ENCODE results near the gene NPPA.

The NPPA gene

GRCh38 chr1:11848373-11848700 is 754 bp upstream of the NPPA start:
- DNase-seq (ENCODE audit: low read depth, low spot score) = no peak
- no peak overlapping the region for H3K4me3 ChIP-seq (ENCODE audit: low read depth, low read length)
- in situ Hi-C loops (cut with HindIII; ENCODE audit: low sequenced_read_pairs) = no loop called here
- no peak for TF ChIP-seq CTCF (IDR thresholded peaks at IDR 0.05; ENCODE audit: low read depth, low read length)

GRCh38 chr1:11845641-11846335 is 1.8 kb downstream of the NPPA start:
- peak; percentile 27 for DNase-seq (ENCODE audit: low read depth, low spot score)
- in situ Hi-C loops (cut with HindIII; ENCODE audit: low sequenced_read_pairs) = no loop called here
- H3K4me3 ChIP-seq (ENCODE audit: low read depth, low read length) = no peak overlapping the region
- no peak for TF ChIP-seq CTCF (IDR thresholded peaks at IDR 0.05; ENCODE audit: low read depth, low read length)

GRCh38 chr1:11842154-11843041 is 5.2 kb downstream of the NPPA start:
- in situ Hi-C loops (cut with HindIII; ENCODE audit: low sequenced_read_pairs) = no loop called here
- no peak for TF ChIP-seq CTCF (IDR thresholded peaks at IDR 0.05; ENCODE audit: low read depth, low read length)
- DNase-seq (ENCODE audit: low read depth, low spot score) = peak; percentile 5
- no peak overlapping the region for H3K4me3 ChIP-seq (ENCODE audit: low read depth, low read length)

- in situ Hi-C loops (cut with HindIII; ENCODE audit: low sequenced_read_pairs) = no loop called here
- TF ChIP-seq CTCF (IDR thresholded peaks at IDR 0.05; ENCODE audit: low read depth, low read length) = no peak
- DNase-seq (ENCODE audit: low read depth, low spot score) = no peak
- no peak overlapping the region for H3K4me3 ChIP-seq (ENCODE audit: low read depth, low read length)
Observed at GRCh38 chr1:11841245-11842153, 6.1 kb downstream of the NPPA start.

- no peak overlapping the region for H3K4me3 ChIP-seq (ENCODE audit: low read depth, low read length)
- TF ChIP-seq CTCF (IDR thresholded peaks at IDR 0.05; ENCODE audit: low read depth, low read length) = no peak
- in situ Hi-C loops (cut with HindIII; ENCODE audit: low sequenced_read_pairs) = no loop called here
- DNase-seq (ENCODE audit: low read depth, low spot score) = no peak
Observed at GRCh38 chr1:11839727-11840705, 7.6 kb downstream of the NPPA start.
